Activated CD8-positive, alpha-beta T cell treated with anti-CD3 and anti-CD28 coated beads for 36 hours (primary cell): Measurements from ENCODE around the gene IL4I1. TPM values are rescaled to one million over a fixed set of nuclear protein-coding genes. Genes with fewer than 3 reads are reported as not detected.
A peak's percentile ranks its signal among the peaks of the same experiment; 100 is the strongest.

ENCODE experiments used
- ATAC-seq: fragments of 200-7000 bp; cut with Tn5 transposase; one replicate; pipeline ENCODE4 v1.10.0; 2021; ENCODE audit warnings: mild to moderate bottlenecking, moderate library complexity
- CTCF ChIA-PET: fragments of 350-600 bp; sonication (Branson Sonifier 250); formaldehyde crosslinking; loops from one replicate; lab custom pipeline; 2021; ENCODE audit warnings: antibody characterized with exemption; lab: Charles Lee
- POLR2A ChIA-PET: fragments of 350-600 bp; sonication (Branson Sonifier 250); formaldehyde crosslinking; loops from one replicate; lab custom pipeline; 2021; ENCODE audit warnings: antibody characterized with exemption; lab: Charles Lee
- DNase-seq: peaks from one replicate; pipeline ENCODE4 v3.0.0-alpha.2; 2020
- H3K27ac Mint-ChIP-seq: one replicate; pipeline ENCODE4 v1.8.0; 2021; ENCODE audit warnings: mild to moderate bottlenecking, mixed read lengths
- H3K27me3 Mint-ChIP-seq: one replicate; pipeline ENCODE4 v1.8.0; 2021; ENCODE audit warnings: mixed read lengths
- H3K36me3 Mint-ChIP-seq: one replicate; pipeline ENCODE4 v1.8.0; 2021; ENCODE audit warnings: low read depth, mixed read lengths
- H3K4me1 Mint-ChIP-seq: one replicate; pipeline ENCODE4 v1.8.0; 2021; ENCODE audit warnings: low read depth, mixed read lengths
- H3K4me3 Mint-ChIP-seq: one replicate; pipeline ENCODE4 v1.8.0; 2021; ENCODE audit warnings: mild to moderate bottlenecking, moderate library complexity, mixed read lengths
- H3K9me3 Mint-ChIP-seq: one replicate; pipeline ENCODE4 v1.8.0; 2021; ENCODE audit warnings: mixed read lengths
- CTCF ChIP-seq: fragments of 200-600 bp; IDR thresholded peaks from one replicate; pipeline ENCODE4 v1.8.0; 2022; ENCODE audit warnings: antibody characterized with exemption, mild to moderate bottlenecking
- intact Hi-C: fragments of 100-400 bp; cut with micrococcal nuclease; formaldehyde crosslinking; loops from one replicate; pipeline ENCODE4 v1.10.0; 2022
- total RNA-seq, 2 experiments: library from RNA; stranded (reverse); gene quantifications; one replicate each; pipeline ENCODE4 v1.2.3, GENCODE V29; 2021

IL4I1 gene
- total RNA-seq, 2 experiments from 2014 or later: 16.1 to 16.2 TPM

GRCh38 chr19:49924004-49924880, 27.6 kb upstream of the IL4I1 start:
- H3K27ac Mint-ChIP-seq: peak overlapping the region; percentile 48
- peaks cover 67% of the 10 kb centered on the region for H3K36me3 Mint-ChIP-seq
- CTCF ChIA-PET: interaction anchor here (0.6 to 1.2 kb wide), 2 partner anchors 13 to 313 kb away, joined by 3 to 4 read pairs; no protein-coding TSS in a partner anchor
- DNase-seq: no peak
- no peak for TF ChIP-seq CTCF
- intact Hi-C loops: loop anchor here (10.0 kb wide), 1 partner anchor 49 kb away; the partner anchor contains the start of genes AKT1S1 and TBC1D17
- no peak overlapping the region for H3K4me3 Mint-ChIP-seq
- no peak for ATAC-seq
- POLR2A ChIA-PET: interaction anchor here (12.0 kb wide), 1 partner anchor 12 kb away, joined by 167 read pairs; no protein-coding TSS in a partner anchor
- H3K9me3 Mint-ChIP-seq: no peaks in the 10 kb centered on the region
- H3K27me3 Mint-ChIP-seq: no peaks in the 10 kb centered on the region
- peaks cover 57% of the 10 kb centered on the region for H3K4me1 Mint-ChIP-seq

- H3K36me3 Mint-ChIP-seq: peaks cover 65% of the 10 kb centered on the region
- no peak for DNase-seq
- ChIA-PET POLR2A (interaction anchor here (0.6 to 12.0 kb wide), 2 partner anchors 11 to 1518 kb away, joined by 4 to 167 read pairs; no protein-coding TSS in a partner anchor), CTCF (no interaction called here)
- intact Hi-C loops: loop anchor here (10.0 kb wide), 1 partner anchor 49 kb away; the partner anchor contains the start of genes AKT1S1 and TBC1D17
- peaks cover 59% of the 10 kb centered on the region for H3K4me1 Mint-ChIP-seq
- ATAC-seq: no peak
- H3K27me3 Mint-ChIP-seq: no peaks in the 10 kb centered on the region
- TF ChIP-seq CTCF: no peak
- H3K4me3 Mint-ChIP-seq: no peak overlapping the region
- peak overlapping the region; percentile 14 for H3K27ac Mint-ChIP-seq
- no peaks in the 10 kb centered on the region for H3K9me3 Mint-ChIP-seq
These were observed 26.6 kb upstream of the IL4I1 start for GRCh38 chr19:49923055-49924003.

- TF ChIP-seq CTCF: no peak
- Mint-ChIP-seq H3K9me3 (no peaks in the 10 kb centered on the region), H3K4me1 (peaks cover 52% of the 10 kb centered on the region), H3K36me3 (peaks cover 64% of the 10 kb centered on the region), H3K4me3 (no peak overlapping the region), H3K27me3 (no peaks in the 10 kb centered on the region), H3K27ac (peak overlapping the region; percentile 64)
- intact Hi-C loops: loop anchor here (10.0 kb wide), 1 partner anchor 47 kb away; the partner anchor contains the start of genes AKT1S1 and TBC1D17
- POLR2A ChIA-PET: interaction anchor here (0.6 to 12.0 kb wide), 3 partner anchors 10 to 1519 kb away, joined by 3 to 167 read pairs (median 4); no protein-coding TSS in a partner anchor
- ATAC-seq (peak; percentile 37), DNase-seq (no peak)
- CTCF ChIA-PET: no interaction called here
These were observed 25.4 kb upstream of the IL4I1 start for GRCh38 chr19:49921871-49922795.
